GM12878 (cell line): ENCODE measurements around the gene MEGF6. TPM values are rescaled to one million over a fixed set of nuclear protein-coding genes. Genes with fewer than 3 reads are reported as not detected.

Experiments used
- ATAC-seq: fragments of 200-7000 bp; cut with Tn5 transposase; 3 replicates; pipeline ENCODE4 v1.9.1; 2020; ENCODE audit warnings: mild to moderate bottlenecking, moderate library complexity
- BruUV-seq: library from RNA; stranded (reverse); fragments of 400-500 nt; replicated peaks from 2 replicates; lab custom pipeline; 2021; lab: Mats Ljungman, UMichigan
- CTCF ChIA-PET: fragments of 300-600 bp; sonication (Branson Sonifier 250); formaldehyde crosslinking; extraction: SDS; loops from one replicate; lab custom pipeline; 2021; ENCODE audit warnings: inconsistent platforms; lab: Yijun Ruan, JAX
- POLR2A ChIA-PET: fragments of 350-600 bp; formaldehyde crosslinking; extraction: SDS; loops from one replicate; lab custom pipeline; 2021; ENCODE audit warnings: inconsistent platforms; lab: Charles Lee
- RAD21 ChIA-PET: fragments of 300-600 bp; sonication (Branson Sonifier 250); formaldehyde crosslinking; loops from one replicate; lab custom pipeline; 2023; ENCODE audit warnings: antibody characterized with exemption; ENCODE audit not compliant: unreplicated experiment; lab: Charles Lee
- SMC1A ChIA-PET: fragments of 300-600 bp; sonication (Branson Sonifier 250); formaldehyde crosslinking; loops from one replicate; lab custom pipeline; 2023; ENCODE audit not compliant: unreplicated experiment, uncharacterized antibody; lab: Charles Lee
- DNase-seq: peaks from one replicate; pipeline ENCODE4 v3.0.0-alpha.2; 2011; ENCODE audit warnings: low read depth, low spot score
- FAIRE-seq: peaks from 3 replicates; lab custom pipeline; 2011; peaks lifted over from hg19 to GRCh38; lab: Jason Lieb, UNC
- H2AFZ ChIP-seq: 2 replicates; pipeline ENCODE4 v1.6.0; 2011; ENCODE audit warnings: low read depth, low read length, control low read depth; ENCODE audit not compliant: control insufficient read depth
- H3K27ac ChIP-seq: 2 replicates; pipeline ENCODE4 v1.5.1; 2011; ENCODE audit warnings: control low read depth; ENCODE audit not compliant: control insufficient read depth, insufficient read depth
- H3K27me3 ChIP-seq, 2 experiments: replicated peaks in 1 of 2; 2 replicates each; pipeline versions ENCODE4 v1.6.0 to v1.6.1; 2011; ENCODE audit warnings: low read length in 1 of 2; ENCODE audit not compliant: control insufficient read depth in 2 of 2, insufficient read depth in 2 of 2
- H3K36me3 ChIP-seq, 2 experiments: 2 replicates each; pipeline ENCODE4 v1.5.1; 2011; ENCODE audit warnings: low read length in 1 of 2; ENCODE audit not compliant: control insufficient read depth in 2 of 2, insufficient read depth in 2 of 2
- H3K4me1 ChIP-seq: 2 replicates; pipeline ENCODE4 v1.6.1; 2011; ENCODE audit warnings: mild to moderate bottlenecking, low read length, moderate library complexity, mixed read lengths; ENCODE audit not compliant: control insufficient read depth, insufficient read depth
- H3K4me2 ChIP-seq: 2 replicates; pipeline ENCODE4 v1.6.0; 2011; ENCODE audit warnings: control low read depth; ENCODE audit not compliant: control insufficient read depth, insufficient read depth
- H3K4me3 ChIP-seq: fragments of 200-600 bp; sonication (generic); 2 replicates; pipeline ENCODE4 v1.5.1; 2016
- H3K79me2 ChIP-seq: 2 replicates; pipeline ENCODE4 v1.6.0; 2011; ENCODE audit warnings: low read length; ENCODE audit not compliant: control insufficient read depth, insufficient read depth
- H3K9ac ChIP-seq: 2 replicates; pipeline ENCODE4 v1.8.0; 2011; ENCODE audit warnings: low read length, control low read depth, mixed read lengths; ENCODE audit not compliant: control insufficient read depth, insufficient read depth
- H3K9me3 ChIP-seq: replicated peaks from 3 replicates; pipeline ENCODE4 v1.5.1; 2011; ENCODE audit warnings: mild to moderate bottlenecking, low read length; ENCODE audit not compliant: control insufficient read depth, insufficient read depth
- H4K20me1 ChIP-seq: 2 replicates; pipeline ENCODE4 v1.6.0; 2011; ENCODE audit not compliant: control insufficient read depth, insufficient read depth
- BACH1 ChIP-seq: fragments of 450-650 bp; IDR thresholded peaks from 2 replicates; pipeline ENCODE4 v1.6.1; 2017; ENCODE audit warnings: mild to moderate bottlenecking, borderline replicate concordance
- CBX5 ChIP-seq: sonication (generic); IDR thresholded peaks from 2 replicates; pipeline ENCODE4 v1.6.1; 2016; ENCODE audit warnings: low read depth, moderate library complexity, mild to moderate bottlenecking, inconsistent platforms
- CHD1 ChIP-seq: IDR thresholded peaks from 2 replicates; pipeline ENCODE4 v1.6.1; 2012; ENCODE audit warnings: low read depth, low read length, improper control_type of control experiment
- EGR1 ChIP-seq, 2 experiments: IDR thresholded peaks; 1 replicate in 1 of 2; 2 replicates in 1 of 2; pipeline ENCODE4 v1.6.1; 2011 to 2012; ENCODE audit warnings: low read depth in 2 of 2, low read length in 2 of 2, borderline replicate concordance in 1 of 2, mild to moderate bottlenecking in 1 of 2, moderate library complexity in 1 of 2
- FOXM1 ChIP-seq: IDR thresholded peaks from 2 replicates; pipeline ENCODE4 v1.6.1; 2012; ENCODE audit warnings: low read depth, mild to moderate bottlenecking, inconsistent platforms, low read length, moderate library complexity
- GATAD2B ChIP-seq: fragments of 450-650 bp; conservative IDR thresholded peaks from 2 replicates; pipeline ENCODE4 v1.6.1; 2017; ENCODE audit warnings: low read depth, mild to moderate bottlenecking, moderate library complexity
- NFYB ChIP-seq: IDR thresholded peaks from 2 replicates; pipeline ENCODE4 v1.6.1; 2011; ENCODE audit warnings: low read depth, mild to moderate bottlenecking, low read length, improper control_type of control experiment, moderate library complexity; ENCODE audit not compliant: insufficient read depth
- NRF1 ChIP-seq: conservative IDR thresholded peaks from 2 replicates; pipeline ENCODE4 v1.6.1; 2011; ENCODE audit warnings: mild to moderate bottlenecking, low read depth, low read length, improper control_type of control experiment
- POU2F2 ChIP-seq: IDR thresholded peaks from 3 replicates; pipeline ENCODE4 v1.6.1; 2011; ENCODE audit warnings: low read depth, mild to moderate bottlenecking, low read length, borderline replicate concordance
- RBBP5 ChIP-seq: fragments of 200-600 bp; sonication (generic); conservative IDR thresholded peaks from 2 replicates; pipeline ENCODE4 v1.6.1; 2016
- SIX5 ChIP-seq: IDR thresholded peaks from 2 replicates; pipeline ENCODE4 v1.6.1; 2011; ENCODE audit warnings: mild to moderate bottlenecking, low read depth, low read length, moderate library complexity; ENCODE audit not compliant: severe bottlenecking
- SMARCA5 ChIP-seq: fragments of 450-650 bp; IDR thresholded peaks from 2 replicates; pipeline ENCODE4 v1.6.1; 2017; ENCODE audit warnings: mild to moderate bottlenecking
- SRF ChIP-seq, 2 experiments: IDR thresholded peaks; 2 replicates each; pipeline ENCODE4 v1.6.1; 2011; ENCODE audit warnings: low read depth in 2 of 2, low read length in 2 of 2, mild to moderate bottlenecking in 1 of 2, moderate library complexity in 1 of 2
- ZNF384 ChIP-seq: IDR thresholded peaks from 2 replicates; pipeline ENCODE4 v1.6.1; 2012; ENCODE audit warnings: low read depth, mild to moderate bottlenecking, low read length, improper control_type of control experiment, borderline replicate concordance
- WGBS: methylation state at CpG from one replicate; pipeline ENCODE4 v1.1.6; 2016; ENCODE audit warnings: low lambda C conversion rate; ENCODE audit not compliant: insufficient replicate concordance, insufficient coverage; ENCODE audit errors: missing lambda C conversion rate; 5-methylcytosine and 5-hydroxymethylcytosine counted together
- in situ Hi-C: fragments of 300-500 bp; cut with MboI; formaldehyde crosslinking; loops from 9 replicates; pipeline ENCODE4 v1.14.3; 2018; ENCODE audit warnings: mixed read lengths
- intact Hi-C: fragments of 100-400 bp; cut with micrococcal nuclease; formaldehyde crosslinking; loops from one replicate; pipeline ENCODE4 v1.14.2; 2022; ENCODE audit not compliant: unreplicated experiment
- polyA plus RNA-seq, 11 experiments: library from polyadenylated mRNA; depleted of rRNA in 4 of 11; unstranded in 6 of 11; stranded (reverse) in 5 of 11; fragments of >200 nt; fragmentation: Nextera tagmentation in 4 of 11; fragmentation: Illumina TruSeq in 1 of 11; extraction: Ambion mirVana in 4 of 11; extraction: Trizol in 1 of 11; gene quantifications; 1 replicate in 1 of 11; 2 replicates in 10 of 11; pipeline versions ENCODE4 v1.2.1 to v1.2.3, GENCODE V29; 2011 to 2016; ENCODE audit warnings: inconsistent platforms in 2 of 11, missing spikeins in 2 of 11, low read depth in 1 of 11
- total RNA-seq, 4 experiments: library from RNA; depleted of rRNA in 3 of 4; stranded (reverse); fragments of >200 nt in 3 of 4; fragmentation: Illumina TruSeq in 1 of 4; extraction: Trizol in 1 of 4; gene quantifications; 2 replicates each; pipeline versions ENCODE4 v1.2.1 to v1.2.3, GENCODE V29; 2013 to 2021
- TF ChIP-seq, protein P1 (sequence below): fragments of 150-350 bp; IDR thresholded peaks from 2 replicates; pipeline ENCODE4 v1.6.1; 2014; ENCODE audit warnings: mild to moderate bottlenecking, low read depth, low read length

MEGF6 gene
- total and polyA plus RNA-seq, 10 of the 15 experiments (the other 5 are each of a cell fraction or from before 2014, with no cell fraction given), result 0.03 to 0.41 TPM; not detected in 8

- TF ChIP-seq RBBP5 (no peak), SIX5 (no peak), ZNF384 (no peak), CHD1 (no peak), SRF (IDR thresholded peaks at IDR 0.05; ENCODE audit: low read depth in 2 of 2, low read length in 2 of 2) (no peak), POU2F2 (no peak), EGR1 (IDR thresholded peaks at IDR 0.05; ENCODE audit: borderline replicate concordance in 1 of 2, low read depth in 2 of 2, low read length in 2 of 2) (no peak)
- TF ChIP-seq, protein P1, sequence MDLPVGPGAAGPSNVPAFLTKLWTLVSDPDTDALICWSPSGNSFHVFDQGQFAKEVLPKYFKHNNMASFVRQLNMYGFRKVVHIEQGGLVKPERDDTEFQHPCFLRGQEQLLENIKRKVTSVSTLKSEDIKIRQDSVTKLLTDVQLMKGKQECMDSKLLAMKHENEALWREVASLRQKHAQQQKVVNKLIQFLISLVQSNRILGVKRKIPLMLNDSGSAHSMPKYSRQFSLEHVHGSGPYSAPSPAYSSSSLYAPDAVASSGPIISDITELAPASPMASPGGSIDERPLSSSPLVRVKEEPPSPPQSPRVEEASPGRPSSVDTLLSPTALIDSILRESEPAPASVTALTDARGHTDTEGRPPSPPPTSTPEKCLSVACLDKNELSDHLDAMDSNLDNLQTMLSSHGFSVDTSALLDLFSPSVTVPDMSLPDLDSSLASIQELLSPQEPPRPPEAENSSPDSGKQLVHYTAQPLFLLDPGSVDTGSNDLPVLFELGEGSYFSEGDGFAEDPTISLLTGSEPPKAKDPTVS, result no peak
- TF ChIP-seq, all 136 proteins: peak for 0
Observed at GRCh38 chr1:3509721-3510120, 101.6 kb downstream of the MEGF6 start (continued).

GRCh38 chr1:3508757-3509415 is 102.4 kb downstream of the MEGF6 start:
- no peak overlapping the region for H2AFZ ChIP-seq
- TF ChIP-seq GATAD2B (no peak), SMARCA5 (no peak), NRF1 (no peak), NFYB (no peak), BACH1 (no peak), FOXM1 (no peak), SIX5 (no peak), CBX5 (no peak)
- TF ChIP-seq, all 136 proteins: peak for 0
- ATAC-seq (no peak), DNase-seq (no peak), FAIRE-seq (no peak)
- Histone ChIP-seq H3K27me3 (no peaks in the 10 kb centered on the region), H3K79me2 (no peaks in the 10 kb centered on the region), H3K27ac (no peak overlapping the region), H3K4me3 (no peak overlapping the region), H3K4me1 (no peaks in the 10 kb centered on the region), H3K9ac (no peak overlapping the region), H3K9me3 (no peaks in the 10 kb centered on the region; the same call in 2 of the 3 replicates), H3K36me3 (no peaks in the 10 kb centered on the region), H3K4me2 (no peak overlapping the region), H4K20me1 (no peaks in the 10 kb centered on the region)
- ChIA-PET RAD21 (no interaction called here), SMC1A (no interaction called here), POLR2A (no interaction called here), CTCF (no interaction called here)
- 40% methylated on average over 30 of the region's 33 CpGs for WGBS
- intact Hi-C loops, result no loop called here
- in situ Hi-C loops, result no loop called here
- BruUV-seq, result no TSS peak
